ENCODE measurements around the gene SLC6A13. TPM values are rescaled to one million over a fixed set of nuclear protein-coding genes. Genes with fewer than 3 reads are reported as not detected.

Gene SLC6A13
- polyA plus RNA-seq, 1 donor from 2014 or later, result 1.4 TPM

GRCh38 chr12:227923-228845 lies 34.5 kb downstream of the SLC6A13 start:
- Histone ChIP-seq H3F3A (ENCODE audit: insufficient read depth, low read length, poor library complexity, severe bottlenecking) (no peaks in the 10 kb centered on the region), H2AFZ (ENCODE audit: low read depth, low read length) (no peak overlapping the region), H3K79me2 (replicated peaks; ENCODE audit: insufficient read depth, low read length) (no peaks in the 10 kb centered on the region), H4K20me1 (ENCODE audit: insufficient read depth) (no peaks in the 10 kb centered on the region), H3K27me3 (ENCODE audit: insufficient read depth, low read depth, low read length) (no peaks in the 10 kb centered on the region), H3K36me3 (ENCODE audit: insufficient read depth, low read length) (no peaks in the 10 kb centered on the region), H3K27ac (ENCODE audit: low read length) (no peak overlapping the region), H3K4me3 (ENCODE audit: low read length) (no peak overlapping the region), H3K9me2 (ENCODE audit: insufficient read depth, low read length) (no peaks in the 10 kb centered on the region), H3K9ac (ENCODE audit: low read length) (no peak overlapping the region), H3K4me2 (ENCODE audit: low read length) (no peak overlapping the region), H3K9me3 (ENCODE audit: low read length) (no peaks in the 10 kb centered on the region)
- TF ChIP-seq TAF1 (IDR thresholded peaks at IDR 0.05; ENCODE audit: low read depth) (no peak), REST (IDR thresholded peaks at IDR 0.05; ENCODE audit: borderline replicate concordance) (no peak), EZH2 (IDR thresholded peaks at IDR 0.05; ENCODE audit: borderline replicate concordance, insufficient read depth, low read length, poor library complexity, severe bottlenecking) (no peak), RAD21 (conservative IDR thresholded peaks at IDR 0.05) (no peak), SMC3 (conservative IDR thresholded peaks at IDR 0.05; ENCODE audit: poor library complexity) (no peak), MXI1 (conservative IDR thresholded peaks at IDR 0.05; ENCODE audit: poor library complexity, severe bottlenecking) (no peak), EP300 (conservative IDR thresholded peaks at IDR 0.05; ENCODE audit: poor library complexity, severe bottlenecking) (no peak), POLR2AphosphoS5 (IDR thresholded peaks at IDR 0.05) (no peak), CTCF (IDR thresholded peaks at IDR 0.05; ENCODE audit: poor library complexity, severe bottlenecking) (no peak)

- H2AFZ ChIP-seq (ENCODE audit: low read depth, low read length), result no peak overlapping the region
- no peak overlapping the region for H3K9ac ChIP-seq (ENCODE audit: low read length)
- H3K4me3 ChIP-seq (ENCODE audit: low read length), result no peak overlapping the region
- H3K4me2 ChIP-seq (ENCODE audit: low read length), result no peak overlapping the region
- no peaks in the 10 kb centered on the region for H3K27me3 ChIP-seq (ENCODE audit: insufficient read depth, low read depth, low read length)
- no peaks in the 10 kb centered on the region for H3K9me3 ChIP-seq (ENCODE audit: low read length)
- H3K27ac ChIP-seq (ENCODE audit: low read length), result no peak overlapping the region
- H3K36me3 ChIP-seq (ENCODE audit: insufficient read depth, low read length), result no peaks in the 10 kb centered on the region
- no peaks in the 10 kb centered on the region for H3K9me2 ChIP-seq (ENCODE audit: insufficient read depth, low read length)
- no peaks in the 10 kb centered on the region for H3K79me2 ChIP-seq (replicated peaks; ENCODE audit: insufficient read depth, low read length)
- H3F3A ChIP-seq (ENCODE audit: insufficient read depth, low read length, poor library complexity, severe bottlenecking), result no peaks in the 10 kb centered on the region
- TF ChIP-seq POLR2AphosphoS5 (IDR thresholded peaks at IDR 0.05) (no peak), SMC3 (conservative IDR thresholded peaks at IDR 0.05; ENCODE audit: poor library complexity) (no peak), TAF1 (IDR thresholded peaks at IDR 0.05; ENCODE audit: low read depth) (no peak), RAD21 (conservative IDR thresholded peaks at IDR 0.05) (no peak), REST (IDR thresholded peaks at IDR 0.05; ENCODE audit: borderline replicate concordance) (no peak), CTCF (IDR thresholded peaks at IDR 0.05; ENCODE audit: poor library complexity, severe bottlenecking) (no peak), EZH2 (IDR thresholded peaks at IDR 0.05; ENCODE audit: borderline replicate concordance, insufficient read depth, low read length, poor library complexity, severe bottlenecking) (no peak), MXI1 (conservative IDR thresholded peaks at IDR 0.05; ENCODE audit: poor library complexity, severe bottlenecking) (no peak), EP300 (conservative IDR thresholded peaks at IDR 0.05; ENCODE audit: poor library complexity, severe bottlenecking) (no peak)
- no peaks in the 10 kb centered on the region for H4K20me1 ChIP-seq (ENCODE audit: insufficient read depth)
These were observed 35.2 kb downstream of the SLC6A13 start for GRCh38 chr12:227286-227915.

Measured in neural cell (in vitro differentiated cells).